Skeletal muscle tissue (tissue), 4 donors: ENCODE results near the gene RPL13. TPM values are rescaled to one million over a fixed set of nuclear protein-coding genes. Genes with fewer than 3 reads are reported as not detected.
"Not testable (repeated sequence)": the region's sequence is repeated elsewhere in the genome, so short reads cannot be mapped to it uniquely, and the experiment has no call there.

Experiments used
- H3K27ac ChIP-seq: one replicate; pipeline ENCODE4 v1.7.0; 2013; ENCODE audit warnings: mild to moderate bottlenecking, low read depth, low read length, inconsistent platforms
- H3K27me3 ChIP-seq, 3 donors: one replicate each; pipeline ENCODE4 v1.7.0; 2013; ENCODE audit warnings: low read length in 3 of 3; ENCODE audit not compliant: control insufficient read depth in 3 of 3, insufficient read depth in 3 of 3
- H3K36me3 ChIP-seq, 3 donors: one replicate each; pipeline ENCODE4 v1.7.0; 2013; ENCODE audit warnings: low read length in 3 of 3; ENCODE audit not compliant: control insufficient read depth in 3 of 3, insufficient read depth in 3 of 3
- H3K4me1 ChIP-seq, 3 donors: one replicate each; pipeline ENCODE4 v1.7.0; 2013; ENCODE audit warnings: low read length in 3 of 3, mild to moderate bottlenecking in 3 of 3; ENCODE audit not compliant: control insufficient read depth in 3 of 3, insufficient read depth in 3 of 3
- H3K4me3 ChIP-seq, 3 donors: one replicate each; pipeline ENCODE4 v1.7.0; 2013; ENCODE audit warnings: low read length in 3 of 3
- H3K9ac ChIP-seq, 3 donors: one replicate each; pipeline ENCODE4 v1.7.0; 2013; ENCODE audit warnings: low read length in 3 of 3, mild to moderate bottlenecking in 3 of 3, moderate library complexity in 2 of 3, low read depth in 1 of 3
- H3K9me3 ChIP-seq, 3 donors: one replicate each; pipeline ENCODE4 v1.7.0; 2013; ENCODE audit warnings: low read length in 3 of 3; ENCODE audit not compliant: control insufficient read depth in 3 of 3
- total RNA-seq: library from RNA; depleted of rRNA; stranded (reverse); fragments of >200 nt; gene quantifications from one replicate; pipeline ENCODE4 v1.2.3, GENCODE V29; 2014
- donor health status: Osteomylitis.

The RPL13 gene
- total RNA-seq, 1 donor from 2014 or later: 2,337 TPM

DNA sequence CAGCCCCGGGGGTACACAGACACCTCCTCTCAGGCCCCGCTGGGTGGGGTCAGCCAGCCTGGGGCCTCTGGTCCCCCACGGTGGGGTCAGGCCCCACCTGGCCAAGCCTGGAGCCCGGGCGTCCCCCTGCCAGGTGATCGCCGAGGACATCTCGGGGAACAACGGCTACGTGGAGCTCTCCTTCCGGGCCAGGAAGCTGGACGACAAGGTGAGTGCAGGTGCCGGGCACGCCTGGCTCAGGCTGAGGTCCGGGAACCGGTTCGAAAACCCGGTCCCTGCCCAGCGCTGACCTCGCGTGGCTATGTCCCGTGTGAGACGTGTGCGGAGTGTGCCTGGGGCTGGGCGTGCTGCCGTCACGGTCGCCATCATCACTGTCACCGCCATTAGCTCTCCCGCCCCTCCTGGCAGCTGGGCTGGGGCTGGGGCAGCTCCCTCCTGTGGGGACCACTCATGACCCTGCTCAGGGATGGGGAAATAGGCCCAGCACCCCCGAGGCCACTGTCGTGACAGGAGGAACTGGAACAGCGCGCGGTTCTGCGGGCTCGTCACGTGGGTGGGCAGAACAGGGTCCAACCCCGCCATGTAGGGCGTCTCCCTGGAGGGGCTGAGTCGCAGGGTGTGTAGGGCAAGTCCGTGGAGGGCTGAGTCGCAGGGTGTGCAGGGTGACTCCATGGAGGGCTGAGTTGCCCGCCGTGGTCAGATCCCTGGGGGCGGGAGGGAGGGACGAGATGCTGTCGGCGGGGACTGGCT is 23.6 kb downstream of the RPL13 start:
- Histone ChIP-seq H3K9ac (no peak overlapping the region), H3K36me3 (no peaks in the 10 kb centered on the region), H3K27ac (no peak overlapping the region), H3K27me3 (peaks cover 0 to 12% (median 4%) of the 10 kb centered on the region in 3 donors), H3K9me3 (peaks cover 0 to 3% (median 0%) of the 10 kb centered on the region in 3 donors), H3K4me3 (no peak overlapping the region), H3K4me1 (peaks cover 0 to 3% (median 0%) of the 10 kb centered on the region in 3 donors)

DNA sequence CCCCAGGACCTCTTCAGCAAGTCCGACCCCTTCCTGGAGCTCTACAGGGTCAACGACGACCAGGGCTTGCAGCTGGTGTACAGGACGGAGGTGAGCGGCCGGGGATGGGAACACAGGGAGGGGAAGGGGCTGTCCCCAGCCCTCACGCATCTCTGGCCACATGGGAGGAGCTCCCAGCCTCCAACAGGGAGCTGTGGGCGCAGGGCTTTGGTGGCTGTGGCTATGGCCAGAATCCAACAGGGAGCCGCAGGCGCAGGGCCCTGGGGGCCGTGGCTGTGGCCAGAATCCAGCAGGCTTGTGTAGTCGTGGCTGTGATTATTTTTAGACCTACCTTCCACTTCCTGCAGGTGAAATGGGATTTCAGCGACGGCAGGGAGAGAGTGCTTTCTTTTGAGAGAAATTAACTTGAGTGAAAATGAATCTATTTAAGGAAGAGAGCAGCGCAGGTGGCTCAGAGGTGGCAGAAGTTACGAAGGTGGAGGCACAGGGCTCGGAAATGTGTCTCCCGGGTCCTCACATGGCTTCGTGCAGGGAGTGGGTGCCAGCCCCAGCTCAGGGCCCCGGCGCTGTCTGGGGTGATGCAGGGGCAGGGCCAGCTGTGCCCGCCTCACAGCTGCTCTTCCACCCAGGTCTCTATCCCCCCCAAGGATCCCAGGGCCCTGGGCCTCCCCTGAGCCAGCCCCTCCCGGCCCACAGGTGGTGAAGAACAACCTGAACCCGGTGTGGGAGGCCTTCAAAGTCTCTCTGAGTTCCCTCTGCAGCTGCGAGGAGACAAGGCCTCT is 24.5 kb downstream of the RPL13 start:
- Histone ChIP-seq H3K27ac (no peak overlapping the region), H3K4me1 (peaks cover 0 to 3% (median 0%) of the 10 kb centered on the region in 3 donors), H3K9me3 (peaks cover 0 to 3% (median 0%) of the 10 kb centered on the region in 3 donors), H3K9ac (no peak overlapping the region), H3K4me3 (no peak overlapping the region), H3K27me3 (peaks cover 0 to 12% (median 0%) of the 10 kb centered on the region in 3 donors), H3K36me3 (no peaks in the 10 kb centered on the region)

DNA sequence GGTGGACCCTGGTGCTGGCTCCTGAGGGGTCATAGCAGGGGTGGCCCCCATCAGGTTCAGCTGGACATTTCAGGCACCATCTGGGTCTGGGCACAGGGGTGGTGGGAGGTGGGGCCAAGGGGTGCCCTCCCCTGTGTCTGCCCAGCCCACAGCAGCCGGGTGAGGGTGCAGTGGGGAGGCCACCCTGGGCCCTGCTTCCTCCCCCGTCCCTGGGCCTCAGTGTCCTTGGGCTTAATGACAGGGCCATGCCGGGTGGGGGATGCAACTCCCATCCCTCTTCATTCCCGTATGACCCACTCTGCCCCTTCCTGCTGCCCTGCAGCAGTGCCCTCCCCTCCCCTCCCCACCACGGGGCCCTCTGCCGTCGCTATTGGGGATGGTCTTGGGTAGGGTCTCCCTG is 25.7 kb downstream of the RPL13 start:
- Histone ChIP-seq H3K27me3 (peaks cover 0 to 12% (median 0%) of the 10 kb centered on the region in 3 donors), H3K9ac (no peak overlapping the region), H3K4me1 (peaks cover 0 to 3% (median 0%) of the 10 kb centered on the region in 3 donors), H3K27ac (no peak overlapping the region), H3K9me3 (no peaks in the 10 kb centered on the region), H3K36me3 (no peaks in the 10 kb centered on the region), H3K4me3 (no peak overlapping the region)

DNA sequence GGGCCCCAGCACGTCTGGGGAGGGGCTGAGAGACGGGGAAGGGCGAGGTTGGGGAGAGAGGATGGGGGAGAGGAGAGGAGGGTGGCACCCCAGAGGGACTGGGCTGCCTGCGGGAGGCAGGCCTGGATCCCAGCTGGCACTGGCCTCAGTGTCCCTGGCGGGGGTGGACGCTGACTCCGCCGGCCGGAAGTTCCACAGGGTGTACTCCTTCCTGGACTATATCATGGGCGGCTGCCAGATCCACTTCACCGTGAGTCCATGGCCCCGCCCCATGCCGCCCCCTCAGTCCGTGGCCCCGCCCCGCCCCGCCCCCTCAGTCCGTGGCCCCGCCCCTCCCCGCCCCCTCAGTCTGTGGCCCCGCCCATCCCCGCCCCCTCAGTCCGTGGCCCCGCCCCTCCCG is 26.4 kb downstream of the RPL13 start:
- Histone ChIP-seq H3K4me3 (no peak overlapping the region), H3K27me3 (peaks cover 0 to 12% (median 0%) of the 10 kb centered on the region in 3 donors), H3K27ac (no peak overlapping the region), H3K9me3 (no peaks in the 10 kb centered on the region), H3K4me1 (peaks cover 0 to 1% (median 0%) of the 10 kb centered on the region in 3 donors), H3K36me3 (no peaks in the 10 kb centered on the region), H3K9ac (no peak overlapping the region)

DNA sequence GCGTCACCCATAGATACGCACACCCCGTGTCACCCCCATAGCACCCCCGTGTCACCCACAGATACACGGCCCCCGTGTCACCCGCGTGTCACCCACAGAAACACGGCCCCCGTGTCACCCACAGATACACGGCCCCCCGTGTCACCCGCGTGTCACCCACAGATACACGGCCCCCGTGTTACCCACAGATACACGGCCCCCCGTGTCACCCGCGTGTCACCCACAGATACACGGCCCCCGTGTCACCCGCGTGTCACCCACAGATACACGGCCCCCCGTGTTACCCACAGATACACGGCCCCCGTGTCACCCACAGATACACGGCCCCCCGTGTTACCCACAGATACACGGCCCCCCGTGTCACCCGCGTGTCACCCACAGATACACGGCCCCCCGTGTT is 27.2 kb downstream of the RPL13 start:
- not testable (repeated sequence) for H3K27ac ChIP-seq

DNA sequence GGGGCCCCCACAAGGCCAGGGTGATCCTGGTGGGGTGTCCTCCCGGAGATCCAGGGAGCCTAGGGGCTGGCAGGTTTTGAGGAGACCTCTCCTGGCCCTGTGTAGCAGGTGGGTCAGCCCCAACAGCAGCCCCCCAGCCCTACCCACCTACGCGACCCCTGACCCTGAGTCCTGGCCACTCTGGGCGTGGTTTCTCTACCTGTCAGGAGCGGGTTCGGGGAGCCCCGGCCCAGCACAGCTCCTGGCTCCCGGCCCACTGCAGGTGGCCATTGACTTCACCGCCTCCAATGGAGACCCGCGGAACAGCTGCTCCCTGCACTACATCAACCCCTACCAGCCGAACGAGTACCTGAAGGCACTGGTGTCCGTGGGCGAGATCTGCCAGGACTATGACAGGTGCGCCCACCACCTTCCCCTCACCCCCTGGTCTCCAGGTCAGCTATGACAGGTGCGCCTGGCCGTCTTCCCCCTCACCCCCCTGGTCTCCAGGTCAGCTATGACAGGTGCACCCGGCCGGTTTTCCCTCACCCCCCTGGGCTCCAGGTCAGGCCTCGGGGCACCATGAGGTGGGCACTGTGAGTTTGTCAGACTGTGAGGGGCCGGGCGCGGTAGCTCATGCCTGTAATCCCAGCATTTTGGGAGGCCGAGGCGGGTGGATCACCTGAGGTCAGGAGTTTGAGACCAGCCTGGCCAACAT is 28.1 kb downstream of the RPL13 start:
- no peak overlapping the region for H3K27ac ChIP-seq
- no peak overlapping the region for H3K9ac ChIP-seq
- H3K4me3 ChIP-seq: no peak overlapping the region
- H3K9me3 ChIP-seq: no peaks in the 10 kb centered on the region
- no peaks in the 10 kb centered on the region for H3K4me1 ChIP-seq
- H3K36me3 ChIP-seq: no peaks in the 10 kb centered on the region
- H3K27me3 ChIP-seq: peaks cover 0 to 12% (median 0%) of the 10 kb centered on the region in 3 donors

More for the DNA sequence above, 27.2 kb downstream of the RPL13 start:
- H3K9me3 ChIP-seq, H3K9ac ChIP-seq, H3K4me3 ChIP-seq, H3K4me1 ChIP-seq, H3K36me3 ChIP-seq: not testable (repeated sequence)
- peaks cover 0 to 12% (median 0%) of the 10 kb centered on the region in 3 donors for H3K27me3 ChIP-seq

DNA sequence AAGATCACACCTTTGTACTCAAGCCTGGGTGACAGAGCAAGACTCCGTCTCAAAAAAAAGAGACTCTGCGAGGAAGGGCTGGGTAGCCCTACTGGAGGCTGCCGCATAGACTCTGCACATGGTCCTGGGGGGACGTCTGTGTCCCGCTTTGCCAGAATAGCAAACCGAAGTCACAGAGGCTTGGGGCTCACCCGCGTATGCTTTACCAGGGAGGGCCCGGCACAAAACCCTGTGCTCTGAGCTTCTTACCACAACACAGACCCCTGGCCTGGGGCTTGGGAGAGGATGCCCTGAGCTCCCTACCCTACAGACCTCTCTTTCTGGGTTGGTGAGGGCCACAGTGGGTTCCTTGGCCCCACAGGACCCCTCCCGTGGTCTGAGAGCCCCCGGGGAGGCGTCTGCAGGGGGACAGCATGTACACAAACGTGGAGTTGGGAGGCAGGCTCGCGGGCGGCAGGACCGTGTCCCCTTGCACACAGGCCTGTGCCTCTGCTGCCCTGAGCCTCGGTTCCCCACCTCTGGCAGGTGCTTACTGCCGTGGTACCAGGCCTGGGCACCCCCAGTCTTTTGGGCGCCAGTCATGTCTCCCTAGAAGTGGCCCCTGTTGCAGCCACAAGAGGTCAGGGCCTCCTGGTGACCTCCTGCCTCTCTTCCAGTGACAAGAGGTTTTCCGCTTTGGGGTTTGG is 28.9 kb downstream of the RPL13 start:
- Histone ChIP-seq H3K4me3 (no peak overlapping the region), H3K27ac (no peak overlapping the region), H3K36me3 (no peaks in the 10 kb centered on the region), H3K27me3 (peaks cover 0 to 6% (median 0%) of the 10 kb centered on the region in 3 donors), H3K4me1 (no peaks in the 10 kb centered on the region), H3K9me3 (no peaks in the 10 kb centered on the region), H3K9ac (no peak overlapping the region)

DNA sequence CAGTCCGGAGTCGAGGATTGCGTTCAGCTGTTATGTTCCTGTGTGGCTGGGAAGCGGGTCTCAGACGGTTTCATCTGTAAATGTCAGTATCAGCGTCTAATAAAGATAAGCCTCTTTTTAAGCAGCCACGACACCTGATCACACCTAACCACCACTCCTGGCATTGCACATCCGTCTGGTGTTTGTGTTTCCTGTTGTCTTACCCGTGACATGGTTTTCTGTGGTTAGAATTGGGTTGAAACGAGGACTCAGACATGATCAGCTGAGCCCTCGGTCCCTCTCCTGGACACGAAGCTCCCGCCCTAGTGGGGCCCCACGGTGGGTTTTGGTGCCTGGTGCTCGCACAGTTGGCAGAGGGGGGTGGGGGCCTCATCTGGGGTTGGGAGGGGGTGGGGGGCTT is 33.4 kb downstream of the RPL13 start:
- Histone ChIP-seq H3K9me3 (no peaks in the 10 kb centered on the region), H3K27me3 (no peaks in the 10 kb centered on the region), H3K4me3 (no peak overlapping the region), H3K4me1 (no peaks in the 10 kb centered on the region), H3K36me3 (no peaks in the 10 kb centered on the region), H3K27ac (no peak overlapping the region), H3K9ac (no peak overlapping the region)

DNA sequence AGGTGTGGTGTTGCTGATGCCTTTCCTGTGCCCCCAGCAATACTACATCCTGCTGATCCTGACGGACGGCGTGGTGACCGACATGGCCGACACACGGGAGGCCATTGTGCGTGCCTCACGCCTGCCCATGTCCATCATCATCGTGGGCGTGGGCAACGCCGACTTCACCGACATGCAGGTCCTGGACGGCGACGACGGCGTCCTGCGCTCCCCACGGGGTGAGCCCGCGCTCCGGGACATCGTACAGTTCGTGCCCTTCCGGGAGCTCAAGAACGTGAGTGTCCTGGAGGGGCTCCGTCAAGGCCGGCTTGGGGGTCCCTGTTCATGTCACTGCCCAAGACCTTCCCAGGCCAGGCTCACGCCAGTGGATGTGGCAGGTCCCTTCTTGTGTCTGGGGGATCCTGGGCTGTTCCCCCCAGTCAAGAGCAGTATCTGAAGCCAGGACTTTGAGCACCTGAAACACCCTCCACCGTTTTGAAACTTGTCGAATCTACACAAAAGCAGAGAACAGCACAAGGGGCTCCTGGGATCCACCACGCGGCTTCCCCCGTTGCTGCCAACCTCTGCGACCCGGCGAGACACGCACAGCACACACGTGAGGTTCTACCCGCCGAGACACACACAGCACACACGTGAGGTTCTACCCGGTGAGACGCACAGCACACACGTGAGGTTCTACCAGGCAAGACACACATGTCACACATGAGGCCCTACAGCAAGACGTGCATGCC is 35.0 kb downstream of the RPL13 start:
- H3K27ac ChIP-seq: no peak overlapping the region
- H3K27me3 ChIP-seq: peaks cover 0 to 8% (median 7%) of the 10 kb centered on the region in 3 donors
- no peaks in the 10 kb centered on the region for H3K4me1 ChIP-seq
- no peaks in the 10 kb centered on the region for H3K9me3 ChIP-seq
- no peak overlapping the region for H3K4me3 ChIP-seq
- no peaks in the 10 kb centered on the region for H3K36me3 ChIP-seq
- H3K9ac ChIP-seq: no peak overlapping the region
